GM23248 (cell line): ENCODE measurements around the gene TCF12. TPM values are rescaled to one million over a fixed set of nuclear protein-coding genes. Genes with fewer than 3 reads are reported as not detected.
A peak's percentile ranks its signal among the peaks of the same experiment; 100 is the strongest.

Experiments used
- DNase-seq: peaks from one replicate; pipeline ENCODE4 v3.0.0-alpha.2; 2015
- H2AFZ ChIP-seq: fragments of 200-600 bp; sonication (generic); 2 replicates; pipeline ENCODE4 v1.6.1; 2016; ENCODE audit warnings: antibody characterized with exemption
- H3F3A ChIP-seq: fragments of 200-600 bp; sonication (generic); 2 replicates; pipeline ENCODE4 v1.6.1; 2016; ENCODE audit warnings: mild to moderate bottlenecking, antibody characterized with exemption, mixed run types; ENCODE audit not compliant: insufficient read depth
- H3K27ac ChIP-seq: fragments of 200-600 bp; sonication (generic); 2 replicates; pipeline ENCODE4 v1.5.1; 2016; ENCODE audit warnings: mild to moderate bottlenecking
- H3K27me3 ChIP-seq: fragments of 200-600 bp; sonication (generic); replicated peaks from 2 replicates; pipeline ENCODE4 v1.6.1; 2016; ENCODE audit warnings: mild to moderate bottlenecking; ENCODE audit not compliant: insufficient read depth
- H3K36me3 ChIP-seq: fragments of 200-600 bp; sonication (generic); 2 replicates; pipeline ENCODE4 v1.6.1; 2016; ENCODE audit warnings: low read depth, mild to moderate bottlenecking
- H3K4me1 ChIP-seq: fragments of 200-600 bp; sonication (generic); 2 replicates; pipeline ENCODE4 v1.6.1; 2016; ENCODE audit warnings: mild to moderate bottlenecking; ENCODE audit not compliant: insufficient read depth
- H3K4me2 ChIP-seq: fragments of 200-600 bp; sonication (generic); one replicate; pipeline ENCODE4 v1.6.1; 2016; ENCODE audit warnings: mild to moderate bottlenecking; ENCODE audit not compliant: unreplicated experiment
- H3K4me3 ChIP-seq: fragments of 200-600 bp; sonication (generic); 2 replicates; pipeline ENCODE4 v1.5.1; 2016; ENCODE audit warnings: mild to moderate bottlenecking
- H3K79me2 ChIP-seq: fragments of 200-600 bp; sonication (generic); 2 replicates; pipeline ENCODE4 v1.6.1; 2016; ENCODE audit warnings: mild to moderate bottlenecking; ENCODE audit not compliant: insufficient read depth
- H3K9ac ChIP-seq: fragments of 200-600 bp; sonication (generic); 2 replicates; pipeline ENCODE4 v1.6.1; 2016; ENCODE audit warnings: mild to moderate bottlenecking
- H3K9me2 ChIP-seq: fragments of 200-600 bp; sonication (generic); 2 replicates; pipeline ENCODE4 v1.6.1; 2016; ENCODE audit warnings: mixed run types, mild to moderate bottlenecking, moderate library complexity; ENCODE audit not compliant: insufficient read depth
- H3K9me3 ChIP-seq: fragments of 200-600 bp; sonication (generic); one replicate; pipeline ENCODE4 v1.6.1; 2017; ENCODE audit warnings: low read depth
- H4K20me1 ChIP-seq: fragments of 200-600 bp; sonication (generic); 2 replicates; pipeline ENCODE4 v1.6.0; 2016; ENCODE audit not compliant: insufficient read depth
- EZH2 ChIP-seq: fragments of 200-600 bp; sonication (generic); IDR thresholded peaks from 2 replicates; pipeline ENCODE4 v1.6.1; 2018; ENCODE audit warnings: antibody characterized with exemption, mild to moderate bottlenecking; ENCODE audit not compliant: insufficient read depth, poor library complexity, severe bottlenecking
- EZH2phosphoT487 ChIP-seq: fragments of 200-600 bp; sonication (generic); IDR thresholded peaks from 2 replicates; pipeline ENCODE4 v1.6.1; 2018; ENCODE audit warnings: antibody characterized with exemption, moderate library complexity, mild to moderate bottlenecking, low read depth; ENCODE audit not compliant: insufficient read depth
- WGBS, 2 experiments: methylation state at CpG; one replicate each; pipeline ENCODE4 v1.1.6; 2015 to 2017; ENCODE audit warnings: low lambda C conversion rate in 2 of 2, low coverage in 1 of 2; ENCODE audit errors: missing lambda C conversion rate in 2 of 2; 5-methylcytosine and 5-hydroxymethylcytosine counted together
- in situ Hi-C: fragments of 300-500 bp; cut with MboI; formaldehyde crosslinking; loops from 2 replicates; pipeline ENCODE4 v1.15.0; 2020
- polyA plus RNA-seq: library from polyadenylated mRNA; unstranded; fragments of >200 nt; fragmentation: Nextera tagmentation; extraction: Ambion mirVana; gene quantifications from 2 replicates; pipeline ENCODE4 v1.2.1, GENCODE V29; 2016
- total RNA-seq: library from RNA; depleted of rRNA; stranded (reverse); fragments of >200 nt; shearing (Covaris generic); gene quantifications from 2 replicates; pipeline ENCODE4 v1.2.3, GENCODE V29; 2014

Gene TCF12
- total and polyA plus RNA-seq, 2 experiments from 2014 or later: 53.6 to 58.6 TPM

- no peak for DNase-seq
- H3K36me3 ChIP-seq: peaks cover 14% of the 10 kb centered on the region; the same call in 1 of the 2 replicates
- TF ChIP-seq EZH2phosphoT487: no peak
- TF ChIP-seq EZH2: no peak
- no peak overlapping the region for H3K4me2 ChIP-seq
- H4K20me1 ChIP-seq: no peaks in the 10 kb centered on the region
- no peaks in the 10 kb centered on the region for H3K79me2 ChIP-seq
- peaks cover 26% of the 10 kb centered on the region for H3K4me1 ChIP-seq
- 69 to 72% methylated on average over 2 of the region's 2 CpGs for WGBS, 2 experiments
- H3K27me3 ChIP-seq: no peaks in the 10 kb centered on the region
- H3K4me3 ChIP-seq: no peak overlapping the region
- peaks cover 8% of the 10 kb centered on the region; the same call in 1 of the 2 replicates for H3F3A ChIP-seq
- no peak overlapping the region for H2AFZ ChIP-seq
- H3K9me3 ChIP-seq: no peaks in the 10 kb centered on the region
- no peak overlapping the region for H3K9ac ChIP-seq
- in situ Hi-C loops: no loop called here
- H3K27ac ChIP-seq: no peak overlapping the region
- H3K9me2 ChIP-seq: no peaks in the 10 kb centered on the region
These were observed 368.7 kb downstream of the TCF12 start for GRCh38 chr15:57287123-57287521.

- TF ChIP-seq EZH2 (no peak), EZH2phosphoT487 (no peak)
- H3K4me2 ChIP-seq: peak overlapping the region; percentile 37
- WGBS, 2 experiments: 24 to 29% methylated on average over 5 of the region's 5 CpGs
- no peaks in the 10 kb centered on the region for H3K9me2 ChIP-seq
- peaks cover 17% of the 10 kb centered on the region for H3K4me1 ChIP-seq
- peaks cover 14% of the 10 kb centered on the region for H3K36me3 ChIP-seq
- in situ Hi-C loops: no loop called here
- H3F3A ChIP-seq: peaks cover 8% of the 10 kb centered on the region; the same call in 1 of the 2 replicates
- peak overlapping the region; percentile 44 for H3K9ac ChIP-seq
- no peaks in the 10 kb centered on the region for H4K20me1 ChIP-seq
- H3K27ac ChIP-seq: peak overlapping the region; percentile 64
- DNase-seq: peak; percentile 87
- no peaks in the 10 kb centered on the region for H3K79me2 ChIP-seq
- H2AFZ ChIP-seq: no peak overlapping the region
- peak overlapping the region; percentile 36 for H3K4me3 ChIP-seq
- no peaks in the 10 kb centered on the region for H3K9me3 ChIP-seq
- no peaks in the 10 kb centered on the region for H3K27me3 ChIP-seq
These were observed 370.6 kb downstream of the TCF12 start for GRCh38 chr15:57288926-57289580.

DNA sequence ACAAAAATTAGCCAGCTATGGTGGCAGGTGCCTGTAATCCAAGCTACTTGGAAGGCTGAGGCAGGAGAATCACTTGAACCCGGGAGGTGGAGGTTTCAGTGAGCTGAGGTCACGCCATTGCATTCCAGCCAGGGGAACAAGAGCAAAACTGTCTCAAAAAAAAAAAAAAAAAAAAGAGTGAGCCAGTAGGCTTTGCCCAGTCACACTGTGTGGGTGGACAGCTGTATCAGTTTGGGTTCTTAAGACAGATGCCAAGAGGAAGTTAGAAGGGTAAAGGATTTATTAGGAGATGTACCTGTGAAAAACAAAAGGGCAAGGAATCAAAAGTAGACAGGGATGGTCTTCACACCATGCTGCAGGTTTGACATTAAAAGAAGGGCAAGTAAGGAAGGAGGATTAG, 371.7 kb downstream of the TCF12 start:
- no peaks in the 10 kb centered on the region for H3K9me3 ChIP-seq
- no peaks in the 10 kb centered on the region for H3K79me2 ChIP-seq
- H3K36me3 ChIP-seq: peaks cover 8% of the 10 kb centered on the region
- no peaks in the 10 kb centered on the region for H4K20me1 ChIP-seq
- 45 to 55% methylated on average over 2 of the region's 2 CpGs for WGBS, 2 experiments
- H3K4me3 ChIP-seq: no peak overlapping the region
- TF ChIP-seq EZH2phosphoT487: no peak
- no peak for TF ChIP-seq EZH2
- DNase-seq: peak; percentile 39
- H3K27ac ChIP-seq: no peak overlapping the region
- no peak overlapping the region for H2AFZ ChIP-seq
- no peak overlapping the region for H3K9ac ChIP-seq
- H3K9me2 ChIP-seq: no peaks in the 10 kb centered on the region
- peaks cover 8% of the 10 kb centered on the region; the same call in 1 of the 2 replicates for H3F3A ChIP-seq
- H3K27me3 ChIP-seq: no peaks in the 10 kb centered on the region
- peaks cover 15% of the 10 kb centered on the region for H3K4me1 ChIP-seq
- in situ Hi-C loops: no loop called here
- H3K4me2 ChIP-seq: no peak overlapping the region

GRCh38 chr15:57290826-57291225, 372.4 kb downstream of the TCF12 start:
- Histone ChIP-seq H3K9ac (no peak overlapping the region), H4K20me1 (no peaks in the 10 kb centered on the region), H3K4me3 (no peak overlapping the region), H3K4me1 (peaks cover 15% of the 10 kb centered on the region), H3F3A (peaks cover 8% of the 10 kb centered on the region; the same call in 1 of the 2 replicates), H3K9me2 (no peaks in the 10 kb centered on the region), H3K9me3 (no peaks in the 10 kb centered on the region), H3K4me2 (no peak overlapping the region), H3K36me3 (peaks cover 8% of the 10 kb centered on the region), H3K27ac (no peak overlapping the region), H2AFZ (no peak overlapping the region), H3K79me2 (no peaks in the 10 kb centered on the region), H3K27me3 (no peaks in the 10 kb centered on the region)
- WGBS, 2 experiments: 71% methylated on average over 4 of the region's 4 CpGs
- DNase-seq: peak; percentile 30
- in situ Hi-C loops: no loop called here
- TF ChIP-seq EZH2phosphoT487 (no peak), EZH2 (no peak)
